Activated effector memory CD4-positive, alpha-beta T cell treated with anti-CD3 and anti-CD28 coated beads, Interleukin-2, amount 50 U/mL, for 16 hours (primary cell): ENCODE measurements around the gene IFT122.

Experiments used
- DNase-seq: peaks from one replicate; pipeline ENCODE4 v3.0.0-alpha.2; 2020

Gene IFT122

GRCh38 chr3:129417326-129417725 lies 22.7 kb upstream of the IFT122 start:
- no peak for DNase-seq

GRCh38 chr3:129418041-129418973 lies 21.7 kb upstream of the IFT122 start:
- DNase-seq, result no peak

GRCh38 chr3:129419476-129419875 lies 20.5 kb upstream of the IFT122 start:
- DNase-seq, result no peak

- no peak for DNase-seq
Observed at GRCh38 chr3:129421236-129421883, 18.7 kb upstream of the IFT122 start.

GRCh38 chr3:129421988-129422745 lies 17.9 kb upstream of the IFT122 start:
- no peak for DNase-seq

- no peak for DNase-seq
Observed at GRCh38 chr3:129422897-129423296, 17.1 kb upstream of the IFT122 start.

GRCh38 chr3:129424185-129424841 lies 15.7 kb upstream of the IFT122 start:
- no peak for DNase-seq

GRCh38 chr3:129425213-129425612 lies 14.8 kb upstream of the IFT122 start:
- DNase-seq, result no peak

- DNase-seq, result no peak
Observed at GRCh38 chr3:129425619-129426018, 14.4 kb upstream of the IFT122 start.

- DNase-seq, result no peak
Observed at GRCh38 chr3:129428007-129428375, 12.0 kb upstream of the IFT122 start.

GRCh38 chr3:129428376-129429079 lies 11.5 kb upstream of the IFT122 start, which contains the start of gene EFCAB12:
TSS of gene EFCAB12 (minus strand) at chr3:129428636. CDS start at chr3:129428488, 148 bp downstream.
- DNase-seq, result peak; percentile 95

- DNase-seq, result no peak
Observed at GRCh38 chr3:129429080-129429451, 11.0 kb upstream of the IFT122 start.

GRCh38 chr3:129429602-129430001 lies 10.4 kb upstream of the IFT122 start:
- no peak for DNase-seq

- no peak for DNase-seq
Observed at GRCh38 chr3:129432036-129432435, 8.0 kb upstream of the IFT122 start.

- no peak for DNase-seq
Observed at GRCh38 chr3:129432671-129433070, 7.4 kb upstream of the IFT122 start.

- no peak for DNase-seq
Observed at GRCh38 chr3:129433565-129433964, 6.5 kb upstream of the IFT122 start.

- DNase-seq, result no peak
Observed at GRCh38 chr3:129434140-129434539, 5.9 kb upstream of the IFT122 start.

GRCh38 chr3:129435367-129435766 lies 4.7 kb upstream of the IFT122 start:
- no peak for DNase-seq

- DNase-seq, result peak; percentile 76
Observed at GRCh38 chr3:129439226-129439816, 703 bp upstream of the IFT122 start.

- DNase-seq, result no peak
Observed at GRCh38 chr3:129440618-129441190, 680 bp downstream of the IFT122 start.

GRCh38 chr3:129441215-129441614 lies 1.2 kb downstream of the IFT122 start:
- no peak for DNase-seq
